A172 (cell line): ENCODE measurements around the gene JMJD8. TPM values are rescaled to one million over a fixed set of nuclear protein-coding genes. Genes with fewer than 3 reads are reported as not detected.

ENCODE experiments used
- DNase-seq: peaks from one replicate; pipeline ENCODE4 v3.0.0-alpha.2; 2015; ENCODE audit warnings: low spot score
- total RNA-seq: library from RNA; depleted of rRNA; stranded (reverse); fragments of >200 nt; shearing (Covaris generic); gene quantifications from 2 replicates; pipeline ENCODE4 v1.2.3, GENCODE V29; 2014

Gene JMJD8
- total RNA-seq, 1 experiment from 2014 or later = 1.6 TPM

DNA sequence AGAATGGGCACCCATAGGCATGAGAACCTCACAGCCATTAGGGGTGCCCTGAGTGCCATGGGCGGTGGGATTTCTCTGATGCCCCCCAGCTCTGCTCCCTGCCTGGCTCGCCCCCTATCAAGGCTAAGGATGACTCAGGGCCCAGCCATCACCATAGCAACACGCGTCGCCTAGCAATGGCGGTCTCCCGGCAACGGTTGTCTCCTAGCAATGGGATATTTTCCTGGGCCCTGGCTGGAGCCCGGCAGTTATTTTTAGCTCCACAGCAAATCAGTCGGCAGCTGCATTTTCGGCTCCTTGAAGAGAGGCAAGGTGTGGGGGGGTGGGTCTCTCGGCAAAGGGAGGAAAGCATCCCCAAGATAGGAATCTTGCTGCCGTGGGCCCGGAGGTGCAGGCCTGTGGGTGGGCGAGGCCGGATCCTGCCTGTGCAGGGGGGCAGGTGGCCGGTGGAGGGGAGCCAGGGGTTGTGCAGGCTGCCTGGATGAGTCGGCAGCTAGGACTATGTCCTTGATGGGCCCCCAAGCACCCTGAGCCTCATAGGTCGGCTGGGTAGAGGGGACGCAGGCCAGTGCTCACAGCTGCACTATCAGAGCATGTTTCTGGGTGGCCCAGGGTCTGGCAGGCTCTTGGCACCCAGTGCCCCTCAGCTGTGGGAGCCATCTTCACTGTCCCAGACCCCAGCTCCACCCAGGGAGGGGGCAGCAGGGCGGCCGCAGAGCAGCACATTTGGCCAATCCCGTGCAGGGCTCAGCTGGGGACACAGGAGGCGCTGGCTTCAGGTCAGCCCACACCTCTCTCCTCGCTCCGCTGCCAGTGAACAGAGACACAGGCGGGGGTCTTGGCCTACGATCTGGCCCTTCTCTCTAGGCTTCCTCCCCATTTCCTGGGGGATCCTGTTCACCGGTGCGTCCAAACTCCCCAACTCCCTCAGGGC lies 25.7 kb upstream of the JMJD8 start:
- DNase-seq = peak; percentile 92

DNA sequence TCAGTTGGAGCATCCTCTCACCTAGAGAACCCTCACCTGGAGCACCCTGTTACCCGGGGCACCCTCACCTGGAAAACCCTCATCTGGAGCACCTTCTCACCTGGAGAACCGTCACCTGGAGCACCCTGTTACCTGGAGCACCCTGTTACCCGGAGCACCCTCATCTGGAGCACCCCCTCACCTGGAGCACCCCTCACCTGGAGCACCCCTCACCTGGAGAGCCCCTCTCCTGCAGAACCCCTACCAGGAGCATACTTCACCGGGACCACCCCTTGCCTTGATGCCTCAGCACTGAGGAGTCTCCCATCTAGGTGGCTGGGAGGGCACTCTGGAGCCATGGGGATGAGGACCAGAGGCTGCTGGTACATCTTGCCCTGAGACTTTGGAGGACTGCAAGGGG lies 24.8 kb upstream of the JMJD8 start:
- no peak for DNase-seq

DNA sequence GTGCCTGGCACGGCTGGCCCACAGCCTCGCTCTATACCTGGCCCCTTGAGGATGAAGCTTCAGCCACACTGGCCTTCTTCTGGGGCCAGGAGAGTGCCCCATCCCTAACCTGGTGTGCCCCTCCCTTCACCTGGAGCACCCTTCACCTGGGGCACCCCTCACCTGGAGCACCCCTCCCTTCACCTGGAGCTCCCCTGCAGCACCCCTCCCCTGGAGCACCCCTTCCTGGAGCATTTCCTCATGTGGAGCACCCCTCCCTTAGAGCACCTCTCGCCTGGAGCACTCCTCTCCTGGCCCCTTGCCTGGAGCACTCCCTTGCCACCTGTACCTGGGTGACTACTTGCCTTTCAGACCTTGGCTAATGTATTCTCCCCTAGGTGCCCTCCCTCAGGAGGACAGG lies 23.9 kb upstream of the JMJD8 start:
- DNase-seq = no peak

DNA sequence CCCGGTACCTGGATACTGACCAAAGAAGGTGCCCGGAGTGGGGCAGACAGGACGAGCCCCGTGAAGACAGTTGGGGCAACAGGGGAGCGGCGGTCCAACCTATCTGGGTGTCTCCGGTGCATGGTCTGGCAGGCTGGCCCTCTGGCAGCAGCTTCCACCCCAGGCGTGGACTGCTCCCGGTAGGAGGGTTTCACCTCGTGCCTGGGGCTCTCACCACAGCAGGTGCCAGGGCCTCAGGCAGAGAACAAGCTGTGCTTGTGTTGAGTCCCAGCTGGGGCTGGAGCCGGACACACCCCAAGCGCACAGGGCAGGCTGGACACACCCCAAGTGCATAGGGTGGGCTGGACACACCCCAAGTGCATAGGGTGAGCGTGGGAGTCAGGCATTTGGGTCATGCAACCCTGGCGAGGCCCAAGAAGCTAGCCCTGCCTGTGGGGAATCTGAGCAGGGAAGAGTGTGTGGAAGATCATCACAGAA lies 23.0 kb upstream of the JMJD8 start:
- no peak for DNase-seq

DNA sequence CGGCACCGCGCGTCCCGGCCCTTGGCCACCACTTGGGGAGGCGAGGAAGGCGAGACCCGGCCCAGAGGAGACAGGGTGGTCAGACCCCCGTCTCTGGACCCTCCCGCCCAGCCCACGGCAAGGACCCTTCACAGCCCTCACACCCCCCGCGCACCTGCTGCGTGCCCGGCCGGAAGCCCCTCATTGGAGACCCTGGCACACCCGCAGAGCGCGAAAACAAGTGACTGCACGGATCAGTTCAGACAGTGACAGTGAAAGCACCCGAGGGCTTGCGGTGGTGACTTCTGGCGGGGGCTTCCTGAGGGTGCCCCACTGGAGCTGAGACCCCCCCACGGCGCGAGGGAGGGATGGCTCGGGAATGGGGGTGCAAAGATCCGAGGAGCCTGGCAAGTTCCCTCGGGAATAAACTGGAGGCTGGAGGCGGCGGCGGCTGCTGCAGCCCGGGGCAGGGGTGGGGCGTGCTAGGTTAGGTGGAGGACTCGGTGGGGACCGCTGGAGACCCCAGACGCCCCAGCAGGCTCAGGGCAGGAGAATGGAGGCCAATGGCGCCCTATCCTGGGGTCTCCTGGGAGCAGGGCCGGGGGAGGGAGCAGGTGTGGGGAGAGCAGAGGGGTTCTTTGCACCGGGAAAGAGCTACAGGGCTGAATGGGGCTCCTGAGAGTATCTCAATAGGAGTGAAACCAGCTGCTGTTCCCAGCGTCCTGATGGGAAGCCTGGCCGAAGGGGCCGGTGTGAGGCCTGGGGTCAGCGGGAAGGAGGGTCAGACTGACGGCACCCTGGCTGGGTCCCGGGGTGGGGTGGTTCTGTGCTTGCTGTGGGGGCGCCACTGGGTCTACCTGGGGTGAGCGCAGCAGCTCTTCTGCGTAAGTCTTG lies 22.3 kb upstream of the JMJD8 start:
- DNase-seq = no peak

DNA sequence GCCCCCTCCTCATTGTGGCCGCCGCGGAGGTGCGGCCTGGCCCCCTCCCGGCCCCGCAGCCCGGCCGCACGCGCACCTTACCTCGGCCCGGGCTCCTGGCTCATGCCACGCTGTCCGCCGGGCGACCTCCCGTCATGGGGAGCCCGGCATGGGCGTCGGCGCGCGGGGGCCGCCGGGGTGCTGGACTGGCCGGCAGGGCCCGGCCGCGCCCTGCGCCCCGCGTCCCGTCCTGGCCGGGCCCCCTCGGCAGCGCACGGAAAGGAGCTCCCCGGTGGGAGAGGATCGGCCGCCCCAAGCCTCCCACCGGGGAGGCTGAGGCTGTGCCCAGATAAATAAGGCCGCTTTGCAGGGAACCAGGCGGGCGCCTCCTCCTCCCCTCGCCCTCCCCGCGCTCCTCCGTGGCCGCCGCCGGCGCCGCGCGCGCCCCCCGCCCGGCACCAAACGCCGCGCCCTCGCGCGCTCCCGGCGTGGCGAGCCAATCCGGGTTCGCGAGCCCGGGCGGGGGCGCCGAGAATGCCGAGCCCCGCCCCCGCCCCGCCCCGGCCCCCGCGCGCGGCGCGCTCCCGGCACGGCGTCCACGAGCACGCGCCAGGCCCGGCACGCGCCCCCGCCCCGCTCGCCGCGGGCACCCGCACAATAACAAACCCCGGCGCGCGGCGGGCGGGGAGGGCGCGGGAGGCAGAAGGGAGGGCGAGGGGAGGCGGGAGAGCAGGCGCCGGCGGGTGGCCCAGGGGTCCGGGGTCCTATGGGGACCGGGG lies 21.5 kb upstream of the JMJD8 start, which contains the start of gene FBXL16:
TSS of gene FBXL16 (minus strand) at position 371 of the 758 bp plus-strand sequence. CDS start 8,396 bp downstream, outside the sequence.
- DNase-seq = no peak

DNA sequence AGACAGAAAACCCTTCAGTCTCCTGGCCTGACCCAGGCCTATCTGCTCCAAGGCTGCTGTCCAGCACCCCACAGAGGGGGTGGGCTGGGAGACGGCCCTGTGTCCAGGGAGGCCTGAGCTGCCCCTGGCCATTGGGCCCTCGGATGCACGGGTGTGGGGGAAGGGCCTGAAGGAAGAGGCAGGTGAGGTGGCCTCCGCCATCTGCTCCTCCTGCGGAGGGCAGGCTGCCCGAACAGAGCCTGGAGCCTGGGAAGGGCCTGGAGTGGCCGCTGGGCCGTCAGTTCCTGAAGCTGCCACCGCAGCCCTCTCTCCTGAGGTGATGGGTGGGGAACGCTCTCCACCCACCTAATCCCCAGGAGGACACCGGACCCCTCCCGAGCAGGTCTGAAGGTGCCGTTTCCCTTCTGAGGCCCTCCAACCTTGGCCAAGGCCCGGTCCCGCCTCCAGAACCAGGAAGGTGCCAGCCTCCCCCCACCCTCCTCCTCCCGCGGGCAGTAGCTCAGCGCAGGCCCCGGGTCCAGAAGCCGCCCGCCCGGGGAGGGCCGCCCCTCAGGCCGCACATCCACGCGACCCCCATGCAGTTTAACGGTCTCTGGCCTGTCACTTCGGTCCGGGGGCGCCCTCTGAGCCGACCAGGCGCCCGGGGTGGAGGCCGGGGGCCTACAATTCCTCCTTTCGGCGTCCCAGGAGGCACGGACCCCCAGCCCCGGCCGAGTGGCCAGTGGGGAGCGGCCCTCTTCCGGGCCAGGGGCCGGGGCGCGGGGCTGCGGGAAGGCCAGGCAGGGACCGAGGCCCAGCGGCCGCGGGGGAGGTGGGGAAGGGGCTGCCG lies 20.6 kb upstream of the JMJD8 start:
- DNase-seq = no peak

DNA sequence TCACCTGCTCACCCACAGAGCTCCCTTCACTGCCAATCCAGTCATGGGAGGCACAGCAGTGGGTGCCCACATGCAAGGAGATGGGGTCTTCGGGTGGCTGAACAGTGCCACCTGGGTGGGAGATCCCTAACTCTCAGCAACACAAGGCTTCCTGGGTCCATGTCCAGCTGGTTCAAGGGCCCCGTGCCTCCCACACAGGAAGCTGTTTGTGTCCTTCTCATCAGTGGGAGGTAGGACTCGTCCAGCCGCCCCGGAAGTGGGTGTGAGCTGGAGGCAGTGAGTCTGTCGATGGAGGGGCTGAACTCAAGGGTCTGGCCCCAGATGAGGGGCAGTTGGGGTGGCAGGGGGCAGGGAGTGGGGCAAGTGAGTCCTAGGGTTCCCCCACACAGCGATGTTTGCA lies 19.9 kb upstream of the JMJD8 start:
- DNase-seq = no peak

DNA sequence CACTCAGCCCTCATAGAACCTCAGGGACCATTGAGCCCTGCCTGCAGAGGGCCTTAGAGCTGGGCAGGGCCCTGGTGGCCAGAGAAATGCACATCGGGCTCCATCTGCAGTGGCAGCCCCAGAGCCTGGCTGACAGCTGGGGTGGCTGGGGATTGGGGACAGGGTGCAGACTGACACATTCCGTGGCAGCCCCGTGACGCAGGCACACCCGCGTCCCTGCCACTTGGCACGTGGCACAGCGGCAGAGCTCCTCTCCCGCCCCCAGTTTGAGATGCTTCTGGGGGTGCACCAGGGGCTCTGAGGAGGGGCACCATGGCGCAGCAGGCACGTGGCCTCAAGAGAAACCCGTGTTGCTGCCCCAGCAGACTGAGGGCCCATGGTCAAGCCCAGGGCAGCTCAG lies 19.3 kb upstream of the JMJD8 start:
- no peak for DNase-seq

DNA sequence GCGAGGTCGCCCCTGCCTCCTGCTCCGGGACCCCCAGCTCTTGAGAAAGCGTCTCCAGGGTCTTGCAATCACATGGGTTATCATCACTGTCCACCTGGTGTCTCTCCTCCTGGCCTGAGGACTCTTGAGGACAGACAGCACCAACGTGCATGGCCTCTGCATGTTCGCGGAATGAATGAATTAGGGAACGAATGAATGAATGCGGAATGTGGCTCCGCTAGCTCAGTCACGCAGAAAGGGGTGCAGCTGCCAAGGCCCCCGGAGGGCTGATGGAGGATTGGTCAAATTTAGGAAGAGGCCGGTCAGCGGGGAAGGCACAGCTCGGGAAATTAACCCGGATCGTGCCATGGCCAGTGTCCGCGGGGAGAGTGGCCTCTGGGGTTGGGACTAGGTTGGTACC lies 18.2 kb upstream of the JMJD8 start:
- DNase-seq = no peak

DNA sequence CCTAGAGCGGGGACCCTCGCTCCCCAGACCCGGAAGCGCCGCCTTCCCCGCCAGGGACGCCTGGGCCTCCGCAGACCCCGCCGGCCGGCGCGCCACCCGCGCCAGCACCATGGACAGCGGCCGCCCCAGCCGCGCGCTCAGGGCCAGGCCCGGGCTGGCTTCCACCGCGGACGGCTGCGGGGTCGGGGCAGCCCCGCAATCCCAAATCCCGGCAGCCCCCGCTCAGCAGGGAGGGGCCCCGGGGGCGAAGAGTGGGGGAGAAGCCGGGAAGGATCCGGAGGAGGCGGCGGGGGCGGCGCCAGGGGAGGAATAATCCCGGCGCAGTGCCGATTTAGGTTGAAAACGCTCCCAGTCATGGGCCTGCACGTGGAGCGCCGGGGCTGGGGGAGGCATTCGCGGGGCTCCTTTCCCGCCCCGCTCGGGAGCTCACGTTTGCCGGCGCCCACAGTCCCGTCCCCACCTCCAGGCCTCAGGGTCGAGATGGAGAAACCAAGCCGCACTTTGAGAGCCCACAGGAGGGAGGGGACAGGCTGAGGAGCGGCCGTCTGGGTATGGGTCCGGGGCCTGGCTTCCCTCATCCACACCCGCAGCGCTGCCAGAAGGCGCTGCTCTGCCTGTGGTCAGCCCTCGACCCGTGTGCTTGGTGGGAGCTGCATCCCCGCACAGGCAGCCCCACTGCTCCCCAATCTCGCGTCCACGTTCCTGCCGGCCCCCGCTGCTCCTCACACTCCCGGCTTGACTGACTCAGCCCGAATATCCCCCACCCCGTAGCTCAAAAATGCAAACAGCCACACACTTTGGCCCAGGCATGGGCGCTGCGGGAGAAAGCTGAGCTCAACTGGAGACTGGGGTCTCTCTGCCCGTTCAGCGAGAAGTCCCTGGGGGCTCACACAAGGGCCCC lies 16.8 kb upstream of the JMJD8 start:
- DNase-seq = no peak

DNA sequence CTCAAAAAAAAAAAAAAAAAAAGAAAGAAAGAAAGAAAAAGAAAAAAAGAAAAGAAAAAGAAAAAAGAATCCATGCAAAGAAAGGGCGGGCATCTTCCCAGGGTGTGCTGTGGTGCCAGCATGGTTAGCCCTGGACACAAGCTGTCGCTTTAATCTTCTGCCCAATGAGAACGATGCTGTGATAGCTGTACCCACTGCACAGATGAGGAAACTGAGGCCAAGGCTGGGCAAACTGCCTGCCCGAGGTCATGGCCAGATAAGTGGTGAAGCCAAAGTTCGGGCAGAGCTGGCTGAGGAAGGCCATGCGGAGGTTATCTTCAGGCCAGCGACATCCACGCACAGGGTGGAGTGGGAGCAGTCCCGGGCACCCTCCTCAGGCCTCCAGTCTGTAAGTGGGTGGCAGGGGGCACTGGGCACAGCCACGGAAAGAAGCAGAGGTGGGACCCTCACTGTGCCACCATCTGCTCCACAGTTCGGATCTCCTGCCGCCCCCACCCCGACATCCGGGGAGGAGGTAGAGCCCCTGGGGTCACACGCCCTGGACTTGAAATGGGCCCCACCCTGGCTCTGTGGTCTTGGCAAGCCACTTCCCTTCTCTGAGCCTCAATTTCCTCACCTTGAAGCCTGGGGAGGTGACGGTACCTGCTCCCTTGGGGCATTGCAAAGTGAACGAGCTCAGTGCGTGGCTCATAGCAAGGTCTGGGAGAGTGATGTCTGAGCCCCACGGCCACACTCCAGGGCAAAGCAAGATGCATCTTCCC lies 15.0 kb upstream of the JMJD8 start:
- no peak for DNase-seq

DNA sequence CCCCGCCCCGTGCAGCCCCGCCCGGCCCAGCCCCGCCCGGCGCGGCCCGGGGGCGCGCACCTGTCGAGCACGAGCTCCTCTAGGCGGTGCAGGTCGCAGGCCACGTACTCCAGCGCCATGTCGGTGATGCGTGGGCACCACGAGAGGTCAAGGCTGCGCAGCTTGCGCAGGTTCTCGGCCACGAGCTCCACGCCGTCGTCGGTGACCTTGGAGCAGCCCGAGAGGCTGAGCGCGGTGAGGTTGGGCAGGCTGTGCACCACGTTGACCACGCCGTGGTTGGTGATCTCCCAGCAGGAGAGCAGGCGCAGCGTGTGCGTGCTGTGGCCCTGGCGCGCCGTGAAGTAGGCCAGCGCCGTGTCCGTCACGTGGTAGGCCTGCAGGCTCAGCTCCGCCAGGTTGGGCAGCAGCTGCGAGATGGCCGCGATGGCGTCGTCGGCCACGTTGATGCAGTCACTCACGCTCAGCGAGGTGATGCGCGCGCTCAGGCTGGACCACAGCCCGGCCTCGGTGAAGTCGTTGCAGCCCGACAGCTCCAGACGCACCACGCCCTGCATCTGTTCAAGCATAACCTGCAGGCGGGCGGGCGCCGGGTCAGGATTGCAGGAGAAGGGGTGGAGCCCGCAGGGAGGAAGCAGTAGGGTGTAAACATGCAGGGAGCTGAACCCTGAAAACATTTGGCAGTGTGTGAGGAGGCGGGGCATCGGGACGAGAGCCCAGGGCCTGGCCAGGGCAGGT lies 11.4 kb upstream of the JMJD8 start:
- no peak for DNase-seq

DNA sequence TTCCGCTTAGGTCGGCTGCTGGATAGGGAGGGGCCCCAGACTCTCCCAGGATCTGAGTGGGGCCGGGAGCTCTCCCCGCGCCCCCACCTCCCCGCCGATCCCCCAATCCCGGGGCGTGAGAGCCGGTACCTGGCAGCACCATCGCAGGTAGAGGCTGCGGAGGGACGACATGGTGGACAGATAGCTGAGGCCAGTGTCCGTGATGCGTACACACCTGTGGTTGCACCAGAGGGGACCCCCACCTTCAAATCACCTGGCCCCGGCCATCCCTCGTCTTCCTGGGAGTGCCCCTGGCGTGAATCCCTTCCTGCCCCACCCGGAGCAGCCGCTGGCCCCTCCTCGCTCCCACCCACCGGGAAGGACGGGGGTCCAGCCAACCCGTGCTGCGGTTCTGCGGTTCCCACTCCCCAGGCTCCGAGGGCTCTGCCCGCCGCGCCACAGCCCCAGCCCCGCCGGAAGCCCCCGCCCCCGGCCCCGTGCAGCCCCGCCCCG lies 10.8 kb upstream of the JMJD8 start:
- DNase-seq = no peak

DNA sequence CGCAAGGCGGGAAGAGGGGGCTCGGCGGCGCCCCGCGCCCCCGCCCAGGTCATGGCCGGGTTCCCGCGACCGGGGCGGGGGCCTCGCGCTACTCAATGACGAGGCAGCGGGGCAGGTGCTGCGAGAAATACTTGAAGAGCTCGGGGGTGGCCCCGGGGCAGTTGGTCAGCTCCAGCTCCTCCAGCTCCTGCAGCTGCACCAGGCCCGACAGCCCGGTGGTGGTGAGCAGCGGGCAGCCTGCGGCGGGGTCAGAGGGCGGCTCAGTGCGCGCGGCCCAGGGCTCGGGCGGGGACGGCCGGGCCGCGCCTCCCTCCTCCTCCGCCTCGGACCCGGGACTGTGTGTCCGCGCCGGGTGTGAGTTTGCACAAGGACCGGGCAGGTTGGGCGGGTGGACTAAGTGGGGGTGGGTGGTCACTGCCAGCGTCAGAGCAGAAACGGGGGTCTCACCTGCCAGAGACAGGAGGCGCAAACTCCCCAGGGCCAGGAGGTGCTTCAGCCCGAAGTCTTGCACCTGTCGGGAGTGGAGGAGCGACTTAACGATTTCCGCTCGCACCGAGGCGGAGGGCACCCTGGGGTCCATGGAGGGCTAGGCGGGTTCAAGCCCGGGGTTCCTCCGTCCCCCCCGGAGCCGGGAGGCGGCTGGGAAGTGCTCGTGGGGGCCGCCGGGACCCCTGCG lies 10.2 kb upstream of the JMJD8 start:
- DNase-seq = no peak

DNA sequence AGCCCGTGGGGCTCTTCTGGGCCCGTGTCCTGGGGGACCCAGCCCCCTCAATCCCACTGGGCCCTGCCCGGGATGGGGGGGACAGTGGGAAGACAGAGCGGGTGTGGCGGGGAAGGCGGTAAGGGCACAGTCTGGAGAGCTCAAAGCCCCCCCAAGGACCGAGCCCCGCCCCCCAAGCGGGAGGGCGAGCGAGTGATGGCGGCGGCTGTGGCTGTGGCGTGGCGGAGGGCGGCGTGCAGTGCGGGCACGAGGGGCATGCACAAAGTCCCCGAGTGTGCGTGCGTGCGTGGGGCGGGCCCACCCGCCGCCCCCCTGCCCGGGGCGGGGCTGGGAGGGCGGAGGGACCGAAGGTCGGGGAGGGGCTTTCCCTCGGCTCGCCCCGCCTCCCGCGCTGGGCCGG lies 9.6 kb upstream of the JMJD8 start:
- DNase-seq = no peak

DNA sequence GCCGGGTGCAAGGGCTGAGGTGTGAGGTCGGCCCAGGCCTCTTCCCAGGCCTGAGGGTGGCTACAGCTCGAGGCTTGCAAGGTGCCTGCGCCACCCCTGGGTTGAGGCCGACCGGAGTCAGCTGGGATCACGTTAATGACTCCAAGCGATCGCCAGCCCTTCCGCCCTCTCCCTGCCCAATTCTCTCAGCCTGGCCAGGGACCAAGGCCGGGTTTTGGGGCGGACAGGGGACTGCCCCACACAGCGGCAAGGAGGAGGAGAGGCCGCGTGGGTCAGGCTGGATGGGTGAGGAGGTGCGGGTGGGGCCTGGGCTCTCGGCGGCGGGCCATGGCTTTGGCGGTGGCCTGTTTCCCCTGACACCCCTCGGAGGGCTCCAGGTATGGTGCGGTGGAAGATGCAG lies 9.2 kb upstream of the JMJD8 start:
- no peak for DNase-seq
